Mucosa of rectum (tissue), 2 donors: ENCODE results near the gene CELF1.

Experiments used
- H3K27ac ChIP-seq, 2 donors: one replicate each; pipeline ENCODE4 v1.7.0; 2013; ENCODE audit warnings: inconsistent platforms in 2 of 2, low read depth in 2 of 2, low read length in 2 of 2
- H3K27me3 ChIP-seq, 2 donors: one replicate each; pipeline ENCODE4 v1.7.0; 2013; ENCODE audit warnings: low read length in 2 of 2; ENCODE audit not compliant: control insufficient read depth in 2 of 2, insufficient read depth in 2 of 2
- H3K36me3 ChIP-seq, 2 donors: one replicate each; pipeline ENCODE4 v1.7.0; 2013; ENCODE audit warnings: low read length in 2 of 2; ENCODE audit not compliant: control insufficient read depth in 2 of 2, insufficient read depth in 2 of 2
- H3K4me1 ChIP-seq, 2 donors: one replicate each; pipeline ENCODE4 v1.7.0; 2013; ENCODE audit warnings: low read length in 2 of 2, mild to moderate bottlenecking in 1 of 2; ENCODE audit not compliant: control insufficient read depth in 2 of 2, insufficient read depth in 2 of 2
- H3K4me3 ChIP-seq, 2 donors: one replicate each; pipeline ENCODE4 v1.7.0; 2013; ENCODE audit warnings: low read length in 2 of 2
- H3K9ac ChIP-seq, 2 donors: one replicate each; pipeline ENCODE4 v1.7.0; 2013; ENCODE audit warnings: low read length in 2 of 2, low read depth in 1 of 2, mild to moderate bottlenecking in 1 of 2
- H3K9me3 ChIP-seq, 2 donors: one replicate each; pipeline ENCODE4 v1.7.0; 2013; ENCODE audit warnings: low read length in 2 of 2; ENCODE audit not compliant: control insufficient read depth in 2 of 2
- donor health status: healthy.
- donor health status: Normal muscosa, but diverticular disease.

Gene CELF1

DNA sequence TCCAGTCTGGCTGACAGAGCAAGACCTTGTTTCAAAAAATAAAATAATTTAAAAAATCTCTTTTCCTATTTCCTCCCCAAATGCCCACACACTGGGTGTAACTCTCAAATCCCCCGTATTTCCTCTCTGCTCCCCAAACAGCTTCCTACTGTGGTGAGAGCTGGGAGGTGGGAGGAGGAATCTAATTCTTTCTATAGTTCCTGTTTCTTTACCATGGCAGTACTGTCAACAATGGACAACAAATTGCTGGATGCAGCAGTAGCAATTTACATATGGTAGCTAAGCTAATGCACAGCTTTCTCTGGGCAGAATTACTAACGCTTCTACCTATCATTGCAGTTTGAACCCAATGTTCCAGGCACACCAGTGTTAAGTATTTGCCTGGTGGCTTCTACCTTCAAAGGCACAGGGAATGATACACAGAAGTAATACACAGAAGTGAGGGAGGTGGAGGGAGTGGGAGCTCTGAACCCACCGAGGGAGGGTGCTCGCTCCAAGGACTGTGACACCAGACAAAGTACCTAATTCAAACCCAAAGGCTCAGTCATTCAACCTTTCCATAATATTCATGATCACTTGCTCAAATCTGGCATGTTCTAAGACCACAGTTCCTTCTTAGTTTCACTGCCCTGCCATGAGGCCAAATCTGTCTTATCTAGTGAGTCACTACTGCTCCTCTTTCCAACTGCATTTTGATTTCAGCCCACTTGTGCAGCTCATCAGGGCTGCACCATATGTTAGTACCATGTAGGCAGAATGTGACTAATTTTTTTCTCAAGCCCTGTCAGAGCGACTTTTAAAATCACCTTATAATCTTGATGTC is 37.9 kb downstream of the CELF1 start:
- no peaks in the 10 kb centered on the region for H3K36me3 ChIP-seq
- H3K9ac ChIP-seq: no peak overlapping the region
- H3K4me3 ChIP-seq: no peak overlapping the region
- H3K4me1 ChIP-seq: peaks cover 4 to 6% of the 10 kb centered on the region in 2 donors
- H3K27ac ChIP-seq: no peak overlapping the region
- H3K27me3 ChIP-seq: no peaks in the 10 kb centered on the region
- H3K9me3 ChIP-seq: no peaks in the 10 kb centered on the region

DNA sequence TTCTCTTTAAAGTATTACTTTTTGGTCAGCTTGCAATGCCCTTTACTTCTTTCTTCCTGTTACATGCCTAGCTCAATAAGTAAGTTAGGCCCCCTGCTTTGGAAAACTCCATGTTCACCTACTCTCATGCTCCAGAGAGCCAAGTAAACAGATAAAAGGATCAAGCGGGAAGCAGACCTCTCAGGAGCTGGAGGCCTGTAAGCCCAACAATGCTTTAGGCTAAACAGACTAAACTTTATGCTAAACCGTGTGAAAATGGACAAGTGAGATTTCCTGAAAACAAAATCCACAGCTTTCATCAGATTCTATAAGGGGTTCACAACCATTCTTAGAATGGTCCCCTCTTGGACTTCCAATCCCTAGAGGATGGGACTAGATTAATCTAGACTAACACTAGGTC is 40.2 kb downstream of the CELF1 start:
- peaks cover 18 to 24% of the 10 kb centered on the region in 2 donors for H3K4me1 ChIP-seq
- H3K9ac ChIP-seq: no peak overlapping the region
- H3K9me3 ChIP-seq: no peaks in the 10 kb centered on the region
- H3K36me3 ChIP-seq: no peaks in the 10 kb centered on the region
- H3K27me3 ChIP-seq: no peaks in the 10 kb centered on the region
- H3K4me3 ChIP-seq: no peak overlapping the region
- H3K27ac ChIP-seq: no peak overlapping the region

GRCh38 chr11:47511917-47512316 is 41.0 kb downstream of the CELF1 start:
- Histone ChIP-seq H3K36me3 (no peaks in the 10 kb centered on the region), H3K9ac (no peak overlapping the region), H3K27me3 (no peaks in the 10 kb centered on the region), H3K9me3 (no peaks in the 10 kb centered on the region), H3K4me3 (no peak overlapping the region), H3K4me1 (peaks cover 24 to 27% of the 10 kb centered on the region in 2 donors), H3K27ac (no peak overlapping the region)

GRCh38 chr11:47510209-47510608 is 42.7 kb downstream of the CELF1 start:
- H3K9me3 ChIP-seq: no peaks in the 10 kb centered on the region
- H3K4me3 ChIP-seq: no peak overlapping the region
- H3K4me1 ChIP-seq: peaks cover 24 to 27% of the 10 kb centered on the region in 2 donors
- H3K27ac ChIP-seq: no peak overlapping the region
- H3K36me3 ChIP-seq: no peaks in the 10 kb centered on the region
- H3K27me3 ChIP-seq: no peaks in the 10 kb centered on the region
- H3K9ac ChIP-seq: no peak overlapping the region

GRCh38 chr11:47509077-47509536 is 43.8 kb downstream of the CELF1 start:
- peak overlapping the region; percentile 80 for H3K27ac ChIP-seq
- H3K4me1 ChIP-seq: peaks cover 21 to 24% of the 10 kb centered on the region in 2 donors
- H3K27me3 ChIP-seq: no peaks in the 10 kb centered on the region
- peak overlapping the region in 1 of 2 donors; percentile 53 for H3K4me3 ChIP-seq
- H3K36me3 ChIP-seq: no peaks in the 10 kb centered on the region
- H3K9ac ChIP-seq: peak overlapping the region; percentile 47 to 51
- no peaks in the 10 kb centered on the region for H3K9me3 ChIP-seq

GRCh38 chr11:47508240-47508957 is 44.5 kb downstream of the CELF1 start:
- no peaks in the 10 kb centered on the region for H3K27me3 ChIP-seq
- H3K4me1 ChIP-seq: peaks cover 21 to 24% of the 10 kb centered on the region in 2 donors
- no peaks in the 10 kb centered on the region for H3K36me3 ChIP-seq
- H3K27ac ChIP-seq: peak overlapping the region; percentile 80
- peak overlapping the region in 1 of 2 donors; percentile 51 for H3K9ac ChIP-seq
- H3K9me3 ChIP-seq: no peaks in the 10 kb centered on the region
- peak overlapping the region in 1 of 2 donors; percentile 53 for H3K4me3 ChIP-seq

- Histone ChIP-seq H3K9ac (no peak overlapping the region), H3K4me1 (peaks cover 21 to 24% of the 10 kb centered on the region in 2 donors), H3K27ac (no peak overlapping the region), H3K36me3 (no peaks in the 10 kb centered on the region), H3K27me3 (no peaks in the 10 kb centered on the region), H3K4me3 (no peak overlapping the region), H3K9me3 (no peaks in the 10 kb centered on the region)
These were observed 45.2 kb downstream of the CELF1 start for GRCh38 chr11:47507563-47508239.

DNA sequence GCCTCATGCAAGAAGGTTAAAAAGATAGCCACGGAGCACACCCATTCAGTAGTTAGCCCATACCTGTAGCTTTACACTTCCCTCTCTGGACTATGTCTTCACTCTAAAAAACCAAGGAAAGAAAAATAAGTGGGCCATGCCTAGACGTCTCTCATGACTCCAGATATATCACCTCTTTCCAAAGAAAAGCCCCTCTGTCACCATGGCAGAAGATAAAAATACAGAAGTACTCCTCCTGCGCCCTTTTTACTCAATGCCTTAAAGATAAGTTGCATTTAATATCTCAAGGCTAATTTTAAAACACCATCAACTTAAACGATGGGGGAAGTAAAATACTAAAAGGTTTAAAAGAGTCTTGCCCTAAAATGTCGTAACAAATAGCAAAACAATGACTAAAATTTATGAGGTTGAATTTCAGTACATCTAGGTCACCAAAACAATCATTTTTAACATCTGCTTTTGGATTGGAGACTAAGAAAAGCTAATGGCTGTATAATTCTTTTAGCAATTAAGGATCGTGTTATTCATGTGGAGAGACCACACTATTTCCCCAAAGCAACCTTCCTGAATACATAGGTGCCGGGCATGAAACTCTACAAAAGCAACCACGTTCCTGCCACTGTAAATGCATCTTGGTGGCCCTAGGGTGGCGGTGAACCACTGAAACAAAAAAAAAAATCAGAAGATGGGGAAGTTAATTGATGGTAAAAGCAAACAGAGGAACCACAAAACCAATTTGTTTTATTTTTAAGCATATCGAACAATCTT is 46.0 kb downstream of the CELF1 start:
- no peaks in the 10 kb centered on the region for H3K9me3 ChIP-seq
- H3K27ac ChIP-seq: no peak overlapping the region
- peaks cover 21 to 24% of the 10 kb centered on the region in 2 donors for H3K4me1 ChIP-seq
- no peak overlapping the region for H3K4me3 ChIP-seq
- H3K9ac ChIP-seq: no peak overlapping the region
- H3K36me3 ChIP-seq: no peaks in the 10 kb centered on the region
- no peaks in the 10 kb centered on the region for H3K27me3 ChIP-seq

- Histone ChIP-seq H3K27me3 (no peaks in the 10 kb centered on the region), H3K9me3 (no peaks in the 10 kb centered on the region), H3K36me3 (no peaks in the 10 kb centered on the region), H3K27ac (no peak overlapping the region), H3K4me3 (no peak overlapping the region), H3K4me1 (peaks cover 21 to 24% of the 10 kb centered on the region in 2 donors), H3K9ac (no peak overlapping the region)
These were observed 46.6 kb downstream of the CELF1 start for GRCh38 chr11:47506373-47506772.
